Right ventricle myocardium superior (tissue), 1 donor: Measurements from ENCODE around the gene SRRM3. TPM values are rescaled to one million over a fixed set of nuclear protein-coding genes. Genes with fewer than 3 reads are reported as not detected.
"Not testable (repeated sequence)": the region's sequence is repeated elsewhere in the genome, so short reads cannot be mapped to it uniquely, and the experiment has no call there.

Experiments
- ATAC-seq: fragments of 200-7000 bp; cut with Tn5 transposase; one replicate; pipeline ENCODE4 v1.9.1; 2020; ENCODE audit warnings: mild to moderate bottlenecking; ENCODE audit not compliant: poor library complexity
- DNase-seq: peaks from one replicate; pipeline ENCODE4 v3.0.0-alpha.2; 2020
- intact Hi-C: fragments of 100-400 bp; cut with DNase I; formaldehyde crosslinking; loops from one replicate; pipeline ENCODE4 v1.11.2; 2022
- total RNA-seq: library from RNA; stranded (reverse); fragmentation: NEBNext Ultra II Directional; extraction: Animal tissue kit (Norgen Biotek cat#: 25700); gene quantifications from one replicate; pipeline ENCODE4 v1.2.1, GENCODE V29; 2021
- donor health status: DM: no; HTN: yes; CAD: no; lungs with severe emphysema.

SRRM3 gene
- total RNA-seq, 1 donor from 2014 or later = 16.3 TPM

DNA sequence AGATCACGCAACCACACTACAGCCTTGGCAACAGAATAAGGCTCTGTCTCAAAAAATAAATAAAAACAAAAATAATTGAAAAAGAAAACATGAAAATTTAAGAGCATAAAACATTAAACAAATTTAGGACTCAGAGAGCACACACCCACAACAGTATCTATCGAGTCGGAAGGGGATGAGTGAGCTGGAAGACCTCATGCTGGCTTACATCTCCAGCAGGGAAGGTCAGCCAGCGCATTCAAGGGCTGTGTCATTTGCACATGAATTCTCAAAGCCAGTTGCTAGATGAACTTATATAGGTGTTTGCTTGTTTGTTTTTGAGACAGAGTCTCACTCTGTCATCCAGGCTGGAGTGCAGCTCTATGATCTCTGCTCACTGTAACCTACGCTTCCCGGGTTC is 50.3 kb downstream of the SRRM3 start:
- ATAC-seq (no peak), DNase-seq (no peak)
- intact Hi-C loops = no loop called here

DNA sequence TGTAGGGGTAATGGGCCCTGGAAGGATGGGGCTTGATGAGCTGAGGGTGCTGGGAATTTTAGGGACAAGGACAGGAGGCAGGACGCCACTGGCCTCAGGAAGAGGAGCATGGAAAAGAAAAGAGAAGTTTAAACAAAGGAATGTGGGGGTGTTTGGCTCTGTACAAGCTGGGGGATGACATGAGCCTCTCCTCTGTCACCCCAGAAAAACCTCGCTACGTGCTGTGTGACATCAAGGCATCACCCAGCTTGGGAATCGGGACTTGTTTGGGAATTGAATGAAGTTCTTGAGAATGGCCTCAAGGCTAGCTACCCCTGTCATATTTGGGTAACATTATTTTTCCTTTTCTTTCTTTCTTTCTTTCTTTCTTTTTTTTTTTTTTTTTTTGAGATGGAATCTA is 53.1 kb downstream of the SRRM3 start:
- DNase-seq (no peak), ATAC-seq (no peak)

DNA sequence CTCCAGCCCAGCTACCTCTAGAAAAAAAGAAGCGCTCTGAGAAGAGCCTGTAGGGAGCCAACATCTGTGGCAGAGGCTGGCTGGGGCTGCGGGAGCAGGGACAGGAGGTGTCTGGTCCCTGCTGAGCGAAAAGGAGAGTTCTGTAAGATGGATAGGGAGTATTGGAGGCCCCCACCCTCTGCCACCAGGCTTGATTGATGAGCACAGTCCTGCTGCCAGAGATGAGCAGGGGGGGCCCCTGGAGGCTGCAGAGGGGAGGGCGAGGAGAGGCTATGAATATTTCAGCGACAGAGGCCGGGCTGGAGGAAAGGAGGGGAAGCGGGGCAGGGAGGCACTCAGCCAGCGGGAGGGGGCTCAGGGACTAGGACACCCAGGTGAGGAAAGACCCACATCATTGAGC is 56.3 kb downstream of the SRRM3 start:
- no peak for ATAC-seq

More for the DNA sequence above, 53.1 kb downstream of the SRRM3 start:
- intact Hi-C loops = no loop called here

DNA sequence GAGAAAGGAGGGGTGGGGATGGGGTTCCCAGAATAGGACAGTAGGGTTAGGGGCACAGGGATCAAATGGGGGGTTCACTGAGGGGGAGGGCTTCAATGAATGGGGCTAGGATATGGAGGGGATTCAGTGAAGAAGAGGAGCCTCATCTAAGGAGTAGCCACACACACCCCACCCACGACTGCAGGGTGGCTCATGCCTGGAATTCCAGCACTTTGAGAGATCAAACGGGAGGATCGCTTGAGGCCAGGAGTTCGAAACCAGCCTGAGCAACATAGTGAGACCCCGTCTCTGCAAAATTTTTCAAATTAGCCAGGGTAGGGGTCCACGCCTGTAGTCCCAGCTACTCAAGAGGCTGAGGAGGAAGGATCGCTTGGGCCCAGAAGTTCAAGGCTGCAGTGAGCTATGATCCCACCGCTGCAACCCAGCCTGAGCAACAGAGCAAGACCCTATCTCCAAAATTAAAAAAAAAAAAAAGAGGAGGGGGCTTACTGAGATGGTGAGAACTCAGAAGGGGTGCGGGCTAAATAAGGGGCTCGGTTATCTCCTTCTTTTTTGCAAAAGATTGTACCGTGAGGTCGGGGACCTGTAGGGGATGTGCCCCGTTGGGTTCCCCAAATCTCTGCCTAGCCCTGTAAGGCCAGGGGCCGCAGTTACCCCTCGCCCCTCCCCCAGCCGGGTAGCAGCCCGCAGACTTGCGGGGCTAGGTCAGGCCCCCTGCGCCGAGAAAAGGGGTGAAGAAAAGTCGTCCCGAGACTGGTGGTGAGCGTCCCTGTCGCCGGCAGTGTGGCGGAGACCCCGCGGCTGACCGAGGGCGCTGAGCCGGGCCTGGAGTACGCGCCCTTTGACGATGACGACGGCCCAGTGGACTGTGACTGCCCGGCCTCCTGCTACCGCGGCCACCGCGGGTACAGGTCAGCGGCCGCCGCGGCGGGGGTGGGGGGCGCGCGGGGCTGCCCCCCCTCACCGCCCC is 57.7 kb downstream of the SRRM3 start:
- intact Hi-C loops = loop anchor here (10.0 kb wide), 1 partner anchor 75 kb away; no protein-coding TSS in a partner anchor
- ATAC-seq (no peak), DNase-seq (no peak)

More for the DNA sequence above, 56.3 kb downstream of the SRRM3 start:
- DNase-seq = no peak
- intact Hi-C loops = no loop called here

DNA sequence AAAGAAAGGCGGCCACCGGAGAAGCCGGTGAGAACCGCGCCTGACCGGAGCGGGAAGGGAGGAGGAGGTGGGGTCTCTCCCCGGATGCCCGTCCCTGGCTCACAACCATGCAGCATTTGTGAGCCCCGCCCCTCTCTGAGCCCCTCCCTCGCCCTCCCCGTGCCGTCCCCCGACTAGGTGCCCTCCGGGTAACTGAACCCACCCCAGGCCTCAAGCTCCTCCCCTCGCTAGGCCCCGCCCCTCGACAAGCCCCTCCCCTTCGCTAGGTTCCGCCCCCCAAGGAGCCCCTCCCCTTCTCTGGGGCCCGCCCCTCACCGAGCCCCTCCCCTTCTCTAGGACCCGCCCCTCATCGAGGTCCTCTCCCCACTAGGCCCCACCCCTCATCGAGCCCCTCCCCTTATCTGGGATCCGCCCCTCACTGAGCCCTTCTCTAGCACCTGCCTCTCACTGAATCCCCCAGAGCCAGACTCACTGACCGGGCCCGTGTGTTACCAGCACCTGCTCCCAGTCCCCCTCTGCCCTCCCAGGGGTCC is 58.5 kb downstream of the SRRM3 start:
- intact Hi-C loops = loop anchor here (10.0 kb wide), 1 partner anchor 75 kb away; no protein-coding TSS in a partner anchor
- ATAC-seq (peak; percentile 24), DNase-seq (no peak)

DNA sequence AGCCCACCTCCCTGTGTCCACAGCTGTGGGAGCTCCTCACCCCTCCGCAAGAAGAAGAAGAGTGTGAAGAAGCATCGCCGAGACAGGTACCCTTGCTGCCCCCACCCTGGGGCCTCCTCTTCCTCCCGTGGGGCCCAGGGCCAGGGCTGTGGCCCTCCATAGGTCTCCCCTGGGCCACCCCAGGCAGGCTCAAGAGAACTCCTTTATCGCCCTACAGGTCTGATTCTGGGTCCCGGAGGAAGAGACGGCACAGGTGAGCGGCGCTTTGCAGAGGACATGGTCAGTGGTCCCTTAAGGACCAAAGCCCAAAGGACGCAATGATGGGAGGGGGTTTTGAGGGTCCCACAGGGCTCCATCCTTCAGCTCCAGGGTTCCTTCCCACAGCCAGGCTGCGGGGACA is 59.6 kb downstream of the SRRM3 start:
- intact Hi-C loops = loop anchor here (10.0 kb wide), 1 partner anchor 77 kb away; no protein-coding TSS in a partner anchor
- no peak for DNase-seq
- ATAC-seq = no peak

DNA sequence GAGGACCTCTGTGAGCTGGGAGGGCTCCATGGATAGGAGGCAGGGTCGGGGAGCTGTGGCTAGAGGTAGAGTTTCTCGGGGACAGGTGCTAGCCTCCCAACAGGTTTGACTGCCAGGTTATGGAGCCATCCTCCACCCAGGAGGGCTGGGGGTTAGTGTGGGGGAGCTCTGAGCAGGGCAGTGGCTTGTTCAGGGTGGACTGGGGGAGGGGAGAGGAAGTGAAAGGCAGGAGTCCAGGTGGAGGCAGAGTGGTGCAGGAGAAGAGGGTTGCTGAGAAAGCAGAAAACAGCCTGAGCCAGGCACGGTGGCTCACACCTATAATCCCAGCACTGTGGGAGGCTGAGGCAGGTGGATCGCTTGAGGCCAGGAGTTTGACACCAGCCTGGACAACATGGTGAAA is 60.2 kb downstream of the SRRM3 start:
- intact Hi-C loops = loop anchor here (10.0 kb wide), 1 partner anchor 77 kb away; no protein-coding TSS in a partner anchor
- DNase-seq = no peak
- no peak for ATAC-seq

DNA sequence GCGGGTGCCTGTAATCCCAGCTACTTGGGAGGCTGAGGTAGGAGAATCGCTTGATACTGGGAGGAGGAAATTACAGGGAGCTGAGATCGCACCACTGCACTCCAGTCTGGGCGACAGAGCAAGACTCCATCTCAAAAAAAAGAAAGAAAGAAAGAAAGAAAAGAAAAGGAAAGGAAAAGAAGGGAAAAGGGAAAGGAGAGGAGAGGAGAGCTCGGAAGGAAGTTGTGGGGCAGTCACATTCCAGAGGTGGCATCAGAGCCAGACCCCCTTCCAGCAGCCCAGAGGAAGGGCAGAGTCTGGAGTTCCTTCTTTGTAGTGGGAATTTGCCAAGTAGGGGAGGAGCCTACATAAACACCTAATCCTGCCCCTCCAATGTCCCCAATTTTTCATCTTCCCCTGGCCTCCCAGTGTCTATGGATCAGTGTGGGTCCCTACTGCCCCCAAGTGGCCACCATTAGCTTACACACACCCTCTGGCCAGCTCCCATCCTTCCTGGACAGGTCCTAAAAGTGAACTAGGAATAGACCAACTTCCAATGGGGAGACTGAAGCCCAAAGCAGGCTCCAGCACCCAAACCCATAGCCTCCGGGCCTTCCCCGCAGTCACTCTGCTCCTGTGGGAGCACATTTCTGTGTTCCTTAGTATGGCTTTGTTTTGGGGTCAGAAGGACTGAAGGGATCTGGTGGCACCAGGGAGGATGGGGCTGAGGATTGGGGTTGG is 61.1 kb downstream of the SRRM3 start:
- ATAC-seq (peak; percentile 86), DNase-seq (peak; percentile 52)
- intact Hi-C loops = loop anchor here (10.0 kb wide), 1 partner anchor 78 kb away; no protein-coding TSS in a partner anchor

DNA sequence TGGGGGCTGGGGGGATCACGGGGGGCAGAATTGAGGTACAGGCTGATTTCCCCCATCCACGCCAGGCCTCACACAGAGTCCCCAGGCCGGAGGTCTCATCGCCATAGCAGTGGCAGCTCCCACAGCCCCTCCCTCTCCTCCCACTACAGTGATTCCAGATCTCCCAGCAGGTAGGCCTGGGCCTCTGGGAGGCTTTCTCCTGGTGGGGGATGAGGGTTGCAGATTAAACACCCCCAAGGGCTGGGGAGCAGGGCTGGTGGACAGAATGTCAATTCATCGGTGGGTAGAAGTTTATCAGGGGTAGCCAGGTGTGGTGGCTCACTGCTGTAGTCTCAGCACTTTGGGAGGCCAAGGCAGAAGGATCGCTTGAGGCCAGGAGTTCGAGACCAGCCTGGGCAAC is 63.6 kb downstream of the SRRM3 start:
- DNase-seq (no peak), ATAC-seq (no peak)
- intact Hi-C loops = loop anchor here (10.0 kb wide), 1 partner anchor 80 kb away; no protein-coding TSS in a partner anchor

DNA sequence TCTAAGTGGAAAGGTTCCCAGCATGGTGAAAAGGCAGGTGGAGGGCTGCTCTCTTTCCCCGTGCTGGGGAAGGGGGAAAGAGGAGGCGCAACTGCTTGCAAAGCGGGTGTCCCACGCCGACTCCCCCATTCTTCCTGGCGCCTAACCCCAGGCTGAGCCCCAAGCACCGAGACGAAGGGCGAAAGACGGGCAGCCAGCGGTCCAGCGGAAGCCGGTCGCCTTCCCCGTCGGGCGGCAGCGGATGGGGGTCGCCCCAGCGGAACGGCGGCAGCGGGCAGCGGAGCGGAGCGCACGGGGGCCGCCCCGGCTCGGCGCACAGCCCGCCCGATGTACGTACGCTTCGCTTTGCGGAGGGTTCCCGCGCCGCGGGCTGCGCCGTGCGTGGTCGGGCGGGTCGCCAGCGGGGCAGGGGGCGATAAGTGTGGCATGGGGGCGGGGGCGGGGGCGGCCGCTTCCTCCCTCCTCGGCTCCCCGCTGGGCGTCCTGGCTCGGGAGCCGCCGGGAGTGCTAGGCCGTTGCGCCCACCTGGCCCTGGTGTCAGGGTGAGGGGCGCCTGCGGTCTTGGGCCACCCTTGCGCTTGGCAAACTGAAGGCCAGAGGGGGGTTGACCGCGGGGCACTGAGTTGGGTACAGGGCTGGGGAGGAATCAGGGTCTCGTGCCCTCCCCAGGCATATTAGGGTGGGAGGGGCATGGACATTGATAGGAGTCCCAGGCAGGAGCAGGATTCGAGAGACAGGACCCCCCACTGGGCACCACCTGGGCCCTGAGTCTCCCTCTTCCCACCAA is 65.6 kb downstream of the SRRM3 start:
- ATAC-seq (no peak), DNase-seq (no peak)
- intact Hi-C loops = loop anchor here (10.0 kb wide), 1 partner anchor 82 kb away; no protein-coding TSS in a partner anchor

DNA sequence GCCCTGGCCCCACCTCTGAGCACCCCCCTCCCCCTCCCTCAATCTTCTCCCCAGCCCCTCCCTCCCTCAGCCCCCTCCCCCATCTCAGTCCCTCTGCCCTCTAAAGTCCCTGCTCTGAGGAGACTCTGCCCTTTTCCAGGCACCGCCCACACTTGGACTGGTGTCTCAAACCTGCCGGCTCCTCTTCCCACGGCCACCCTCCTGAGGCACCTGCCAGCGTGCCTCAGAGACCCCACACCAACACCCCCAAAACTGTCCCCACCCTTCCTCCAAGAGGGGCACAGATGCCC is 66.1 kb downstream of the SRRM3 start:
- ATAC-seq = no peak

DNA sequence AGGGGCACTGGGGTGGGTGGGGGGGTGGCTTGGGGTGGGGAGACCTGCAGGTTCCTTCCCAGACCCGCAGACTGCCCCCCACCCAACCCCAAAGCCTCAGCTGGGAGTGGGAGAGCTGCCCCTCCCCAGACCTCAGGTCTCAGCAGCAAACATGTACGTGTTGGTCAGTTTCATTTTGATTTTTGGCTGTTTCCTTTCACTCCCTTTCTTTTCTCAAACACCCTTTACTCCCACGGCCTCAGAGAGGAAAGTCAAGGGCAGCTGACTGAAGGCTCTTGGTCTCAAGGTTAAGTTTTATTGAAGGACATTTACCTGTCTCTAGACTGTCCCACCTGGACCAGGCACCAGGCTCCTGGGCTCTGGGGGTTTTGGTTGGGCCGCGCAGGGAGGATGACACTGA is 66.7 kb downstream of the SRRM3 start:
- intact Hi-C loops = loop anchor here (10.0 kb wide), 1 partner anchor 84 kb away; no protein-coding TSS in a partner anchor
- ATAC-seq = no peak
- DNase-seq = no peak

More for the DNA sequence above, 66.1 kb downstream of the SRRM3 start:
- intact Hi-C loops = loop anchor here (10.0 kb wide), 1 partner anchor 83 kb away; no protein-coding TSS in a partner anchor
- DNase-seq = no peak

DNA sequence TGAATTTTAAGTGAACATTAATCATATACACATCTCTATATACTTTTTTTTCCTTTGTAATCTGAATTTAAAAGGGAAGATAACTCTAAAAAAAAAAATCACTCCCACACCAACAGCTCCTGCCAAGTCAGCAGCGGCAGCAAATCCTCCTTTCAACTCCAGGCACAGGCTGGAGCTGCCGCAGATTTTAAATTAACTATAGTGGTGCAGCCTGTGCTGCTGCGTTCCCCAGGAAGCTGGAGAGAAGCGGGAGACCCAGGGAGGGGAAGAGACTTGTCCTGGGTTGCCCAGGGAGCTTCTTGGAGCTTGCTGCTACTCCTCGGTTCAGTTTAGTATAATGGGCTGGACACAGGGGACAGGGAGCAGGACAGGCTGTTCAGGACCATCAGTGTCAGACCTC is 68.2 kb downstream of the SRRM3 start:
- DNase-seq = no peak
- intact Hi-C loops = loop anchor here (10.0 kb wide), 1 partner anchor 85 kb away; no protein-coding TSS in a partner anchor
- no peak for ATAC-seq

DNA sequence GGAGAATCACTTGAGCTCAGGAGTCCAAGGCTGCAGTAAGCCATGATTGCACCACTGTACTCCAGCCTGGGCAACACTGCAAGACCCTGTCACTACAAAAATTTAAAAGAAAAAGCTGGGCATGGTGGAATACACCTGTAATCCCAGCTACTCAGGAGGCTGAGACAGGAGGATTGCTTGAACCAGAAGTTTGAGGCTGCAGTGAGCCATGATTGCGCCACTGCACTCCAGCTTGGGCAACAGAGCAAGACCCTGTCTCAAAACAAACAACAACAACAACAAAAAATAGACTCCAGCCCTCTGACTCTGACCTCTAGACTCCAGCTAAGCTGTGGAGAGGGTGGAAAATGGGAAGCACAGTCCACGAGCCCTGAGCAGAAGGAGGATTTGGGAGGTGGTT is 69.7 kb downstream of the SRRM3 start:
- ATAC-seq, intact Hi-C loops, DNase-seq: not testable (repeated sequence)

DNA sequence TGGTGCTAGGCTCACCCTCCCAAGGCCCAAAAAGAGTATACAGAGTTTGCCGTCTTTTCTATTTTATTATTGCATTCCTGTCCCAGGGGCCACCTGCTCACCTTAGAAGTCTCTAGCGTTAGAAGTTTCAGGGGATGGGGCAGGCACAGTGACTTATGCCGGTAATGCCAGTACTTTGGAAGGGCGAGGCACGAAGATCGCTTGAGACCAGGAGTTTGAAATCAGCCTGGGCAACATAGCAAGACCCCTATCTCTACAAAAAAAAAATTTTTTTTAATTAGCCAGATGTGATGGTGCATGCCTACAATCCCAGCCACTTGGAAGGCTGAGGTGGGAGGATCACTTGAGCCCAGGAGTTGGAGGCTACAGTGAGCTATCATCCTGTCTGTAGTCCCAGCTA is 70.4 kb downstream of the SRRM3 start:
- intact Hi-C loops = no loop called here
- DNase-seq (no peak), ATAC-seq (no peak)

DNA sequence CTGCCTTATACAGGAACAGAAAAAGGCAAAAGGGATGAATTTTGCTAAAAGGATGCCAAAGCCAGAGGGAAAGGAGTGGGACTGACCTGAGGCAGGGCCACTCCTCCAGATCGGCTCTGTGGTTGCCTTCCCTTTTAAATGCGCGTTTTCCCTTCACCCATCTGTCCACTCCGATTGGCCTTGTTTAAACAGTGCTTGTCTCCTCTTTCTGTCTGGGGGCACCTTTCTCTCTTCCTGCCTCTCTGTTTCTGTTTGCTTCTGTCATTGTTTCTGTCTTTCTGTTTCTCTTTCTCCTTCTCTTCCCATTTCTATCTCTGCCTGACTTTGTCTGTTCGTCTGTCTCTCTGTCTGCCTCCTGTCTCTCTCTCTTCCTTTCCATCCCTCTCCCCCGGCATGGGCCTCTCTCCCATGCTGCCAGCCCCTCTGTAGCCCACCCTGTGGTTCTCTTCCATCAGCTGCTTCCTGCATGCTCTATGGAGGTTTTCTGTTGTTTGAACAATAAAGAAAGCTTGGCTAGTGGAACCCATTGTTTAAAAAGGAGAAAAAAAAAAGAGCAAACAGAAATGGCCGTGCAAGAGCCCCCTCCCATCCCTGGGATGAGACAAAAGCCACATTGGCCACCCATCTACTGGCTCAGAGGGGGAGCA is 71.3 kb downstream of the SRRM3 start:
- intact Hi-C loops = no loop called here
- no peak for ATAC-seq

DNA sequence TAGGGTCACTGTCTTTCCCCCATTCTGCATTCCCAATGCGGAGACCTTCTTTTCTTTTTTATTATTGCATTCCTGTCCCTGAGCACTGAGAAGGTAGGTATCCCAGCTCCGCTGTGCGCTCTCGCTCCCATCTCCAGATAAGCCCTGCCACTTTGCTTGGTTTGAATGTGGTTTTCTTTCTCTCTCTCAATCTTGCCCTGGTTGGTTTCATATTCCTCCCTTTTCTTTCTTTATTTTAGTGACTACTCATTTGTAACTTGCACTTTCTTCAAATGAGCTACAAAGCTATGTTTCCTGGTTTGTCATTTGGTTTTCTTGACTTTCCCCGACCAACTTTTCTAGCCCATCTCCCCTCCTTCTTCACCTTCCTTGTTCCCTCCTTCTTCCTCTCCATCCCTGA is 71.8 kb downstream of the SRRM3 start:
- intact Hi-C loops = no loop called here
- ATAC-seq = no peak

More for the DNA sequence above, 71.3 kb downstream of the SRRM3 start:
- DNase-seq = no peak

DNA sequence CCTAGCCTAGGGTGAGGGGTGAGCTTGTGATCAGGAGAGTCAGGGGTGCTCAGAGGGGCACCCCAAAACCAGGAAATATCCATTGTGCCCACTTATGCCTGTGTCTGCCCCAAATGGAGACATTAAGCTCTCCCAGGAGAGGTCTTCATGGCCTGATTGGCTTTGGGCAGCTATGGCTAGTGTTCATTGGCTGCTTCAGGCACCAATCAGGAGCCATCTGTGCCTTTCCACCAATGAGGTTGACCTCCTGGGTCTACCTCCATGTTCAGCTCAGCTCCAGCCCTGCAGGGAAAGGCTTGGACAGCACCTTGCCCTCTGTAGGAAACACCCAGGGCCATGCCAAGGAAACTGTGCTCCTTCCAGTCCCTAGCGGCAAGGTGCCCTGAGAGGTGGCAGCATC is 76.8 kb downstream of the SRRM3 start:
- intact Hi-C loops = no loop called here
- DNase-seq = no peak
- ATAC-seq = no peak

More for the DNA sequence above, 71.8 kb downstream of the SRRM3 start:
- no peak for DNase-seq
